D721Med (cell line): ENCODE measurements around the gene AHCYL2.
"Not testable (repeated sequence)": the region's sequence is repeated elsewhere in the genome, so short reads cannot be mapped to it uniquely, and the experiment has no call there.

ENCODE experiments used
- DNase-seq: peaks from one replicate; pipeline ENCODE4 v3.0.0; 2011; ENCODE audit warnings: low spot score; ENCODE audit not compliant: insufficient read length
- FAIRE-seq: peaks from 2 replicates; lab custom pipeline; 2011; peaks lifted over from hg19 to GRCh38; lab: Jason Lieb, UNC
- TF ChIP-seq, protein P1 (sequence below): IDR thresholded peaks from 2 replicates; pipeline ENCODE4 v1.5.1; 2012; ENCODE audit warnings: mild to moderate bottlenecking, control low read depth; ENCODE audit not compliant: insufficient read depth; ENCODE audit errors: missing control alignments

The AHCYL2 gene

GRCh38 chr7:129368389-129368986, 143.7 kb downstream of the AHCYL2 start:
- TF ChIP-seq, protein P1, sequence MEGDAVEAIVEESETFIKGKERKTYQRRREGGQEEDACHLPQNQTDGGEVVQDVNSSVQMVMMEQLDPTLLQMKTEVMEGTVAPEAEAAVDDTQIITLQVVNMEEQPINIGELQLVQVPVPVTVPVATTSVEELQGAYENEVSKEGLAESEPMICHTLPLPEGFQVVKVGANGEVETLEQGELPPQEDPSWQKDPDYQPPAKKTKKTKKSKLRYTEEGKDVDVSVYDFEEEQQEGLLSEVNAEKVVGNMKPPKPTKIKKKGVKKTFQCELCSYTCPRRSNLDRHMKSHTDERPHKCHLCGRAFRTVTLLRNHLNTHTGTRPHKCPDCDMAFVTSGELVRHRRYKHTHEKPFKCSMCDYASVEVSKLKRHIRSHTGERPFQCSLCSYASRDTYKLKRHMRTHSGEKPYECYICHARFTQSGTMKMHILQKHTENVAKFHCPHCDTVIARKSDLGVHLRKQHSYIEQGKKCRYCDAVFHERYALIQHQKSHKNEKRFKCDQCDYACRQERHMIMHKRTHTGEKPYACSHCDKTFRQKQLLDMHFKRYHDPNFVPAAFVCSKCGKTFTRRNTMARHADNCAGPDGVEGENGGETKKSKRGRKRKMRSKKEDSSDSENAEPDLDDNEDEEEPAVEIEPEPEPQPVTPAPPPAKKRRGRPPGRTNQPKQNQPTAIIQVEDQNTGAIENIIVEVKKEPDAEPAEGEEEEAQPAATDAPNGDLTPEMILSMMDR = no peak
- no peak for DNase-seq
- FAIRE-seq = no peak

GRCh38 chr7:129369447-129369846, 144.6 kb downstream of the AHCYL2 start:
- not testable (repeated sequence) for DNase-seq, FAIRE-seq

DNA sequence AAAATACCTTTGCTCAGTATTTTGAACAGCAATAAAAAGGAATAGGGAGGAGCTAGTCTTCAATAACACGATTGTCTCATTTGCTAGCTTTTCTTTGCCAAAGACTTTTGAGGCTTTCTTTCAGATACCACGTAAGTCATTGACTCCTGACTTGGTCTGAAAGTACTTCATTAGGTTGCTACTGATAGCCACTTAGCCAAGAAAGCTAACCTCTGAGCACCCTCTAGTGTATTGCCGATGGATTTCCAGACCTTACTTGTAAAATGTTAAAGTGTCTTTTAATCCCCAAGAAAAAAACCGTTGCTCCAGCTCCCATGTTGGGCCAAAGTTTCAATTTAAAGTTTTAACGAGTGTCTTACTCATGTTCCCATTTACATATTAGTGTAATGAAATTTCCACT, 146.0 kb downstream of the AHCYL2 start:
- no peak for FAIRE-seq
- TF ChIP-seq, protein P1 = peak; percentile 13
- DNase-seq = no peak

DNA sequence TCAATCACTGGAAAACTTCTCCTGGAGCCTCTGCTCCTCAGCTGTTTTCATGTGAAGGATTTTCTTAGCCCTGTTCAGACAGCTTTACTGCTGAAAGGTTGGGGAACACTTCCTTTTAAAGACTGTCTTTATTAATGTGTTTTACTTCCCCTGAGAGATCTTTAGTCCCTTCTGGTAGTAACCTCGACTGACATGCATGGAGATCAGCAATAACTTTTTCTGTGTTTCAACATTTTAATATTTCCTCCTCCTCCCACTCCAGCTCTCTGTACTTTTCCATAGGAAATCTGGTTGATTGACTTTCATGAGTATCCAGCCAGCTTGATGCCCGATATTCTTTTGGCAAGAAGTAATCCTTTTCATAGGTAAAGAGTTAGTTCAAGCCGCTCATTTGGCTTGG, 146.7 kb downstream of the AHCYL2 start:
- no peak for FAIRE-seq

DNA sequence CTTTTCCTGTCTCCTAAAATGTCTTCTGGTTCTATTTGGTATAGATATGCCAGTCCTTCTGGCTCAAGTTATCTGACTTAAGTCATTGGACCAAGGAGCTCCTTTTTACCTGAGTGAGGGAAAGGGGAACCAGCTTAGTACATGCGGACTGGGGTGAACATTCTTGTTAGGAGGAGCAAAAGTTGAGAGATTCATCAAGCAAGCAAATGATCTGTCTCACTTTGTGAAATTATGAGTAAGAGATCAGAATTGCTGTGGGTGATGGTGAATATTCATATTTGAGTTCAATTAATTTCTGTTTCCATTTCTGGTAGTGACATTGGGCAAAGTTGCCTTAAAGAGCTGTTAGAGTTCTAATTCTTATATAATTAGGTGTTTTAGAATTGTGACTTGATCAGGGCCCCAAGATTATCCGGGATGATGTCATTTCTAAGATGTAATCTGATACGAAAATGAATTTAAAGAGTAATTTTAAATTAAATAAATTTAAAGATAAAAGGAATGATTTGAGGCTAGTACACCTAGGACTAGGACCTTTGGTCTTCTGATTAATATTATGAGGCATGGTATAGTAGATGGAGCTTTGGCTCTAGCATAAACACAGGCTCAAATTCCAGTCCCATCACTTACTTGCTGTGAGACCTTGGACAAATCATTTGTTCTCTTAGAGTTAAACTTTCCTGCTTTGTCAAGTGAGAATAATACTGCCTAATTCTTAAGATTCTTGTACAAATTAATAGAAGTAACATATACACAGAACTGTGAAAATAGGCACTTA, 149.0 kb downstream of the AHCYL2 start:
- FAIRE-seq (no peak), DNase-seq (no peak)
- TF ChIP-seq, protein P1 = no peak

More for the DNA sequence above, 146.7 kb downstream of the AHCYL2 start:
- no peak for DNase-seq
- TF ChIP-seq, protein P1 = no peak

- FAIRE-seq (no peak), DNase-seq (no peak)
These were observed 150.5 kb downstream of the AHCYL2 start for GRCh38 chr7:129375141-129375938.

DNA sequence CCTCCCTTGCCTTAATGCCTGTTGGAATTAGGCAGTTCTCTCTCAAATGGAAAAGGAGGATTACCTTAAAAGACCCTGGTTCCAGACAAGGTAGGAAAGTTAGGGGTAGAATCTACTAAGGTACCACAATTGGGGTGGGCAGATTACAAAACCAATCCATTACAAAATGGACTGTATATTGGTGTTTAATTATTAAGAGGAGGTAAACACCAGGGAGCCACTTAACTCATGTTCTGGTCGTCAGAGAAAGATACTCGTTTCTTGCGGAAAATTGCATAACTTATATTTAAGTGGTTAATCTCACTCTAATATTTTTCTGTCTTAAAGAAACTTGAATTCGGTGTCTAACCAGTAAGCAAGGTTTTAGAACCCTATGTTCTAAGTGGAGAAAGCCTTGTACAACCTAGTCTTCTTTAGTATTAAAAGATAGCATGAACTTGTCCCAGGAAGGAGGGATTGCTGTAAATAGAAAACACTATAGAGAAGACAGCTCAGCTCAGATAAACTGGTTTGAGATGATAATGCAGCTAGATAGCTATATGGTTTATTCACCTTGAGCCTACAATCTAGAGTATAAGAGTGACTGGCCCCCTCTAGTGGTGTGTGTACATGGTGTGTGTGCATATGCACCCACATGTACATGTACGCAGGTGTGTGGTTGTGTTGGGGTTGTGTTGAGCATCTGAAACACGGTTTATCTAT, 151.4 kb downstream of the AHCYL2 start:
- no peak for FAIRE-seq
- DNase-seq = no peak
- TF ChIP-seq, protein P1 = peak; percentile 57

More at GRCh38 chr7:129375141-129375938, 150.5 kb downstream of the AHCYL2 start:
- TF ChIP-seq, protein P1 = no peak
